A549 treated with AZD9567 at 1 μM for 4 hours (cell line): ENCODE measurements around the gene KRI1. TPM values are rescaled to one million over a fixed set of nuclear protein-coding genes. Genes with fewer than 3 reads are reported as not detected.

Experiments
- total RNA-seq: library from RNA; stranded (reverse); fragments of 200-300 nt; extraction: Qiagen RNA extraction; gene quantifications from 5 replicates; pipeline ENCODE4 v1.2.3, GENCODE V29; 2022; ENCODE audit not compliant: insufficient read depth

Gene KRI1
- 17.0 to 19.5 TPM (median 17.9 TPM) in 5 replicates for total RNA-seq

DNA sequence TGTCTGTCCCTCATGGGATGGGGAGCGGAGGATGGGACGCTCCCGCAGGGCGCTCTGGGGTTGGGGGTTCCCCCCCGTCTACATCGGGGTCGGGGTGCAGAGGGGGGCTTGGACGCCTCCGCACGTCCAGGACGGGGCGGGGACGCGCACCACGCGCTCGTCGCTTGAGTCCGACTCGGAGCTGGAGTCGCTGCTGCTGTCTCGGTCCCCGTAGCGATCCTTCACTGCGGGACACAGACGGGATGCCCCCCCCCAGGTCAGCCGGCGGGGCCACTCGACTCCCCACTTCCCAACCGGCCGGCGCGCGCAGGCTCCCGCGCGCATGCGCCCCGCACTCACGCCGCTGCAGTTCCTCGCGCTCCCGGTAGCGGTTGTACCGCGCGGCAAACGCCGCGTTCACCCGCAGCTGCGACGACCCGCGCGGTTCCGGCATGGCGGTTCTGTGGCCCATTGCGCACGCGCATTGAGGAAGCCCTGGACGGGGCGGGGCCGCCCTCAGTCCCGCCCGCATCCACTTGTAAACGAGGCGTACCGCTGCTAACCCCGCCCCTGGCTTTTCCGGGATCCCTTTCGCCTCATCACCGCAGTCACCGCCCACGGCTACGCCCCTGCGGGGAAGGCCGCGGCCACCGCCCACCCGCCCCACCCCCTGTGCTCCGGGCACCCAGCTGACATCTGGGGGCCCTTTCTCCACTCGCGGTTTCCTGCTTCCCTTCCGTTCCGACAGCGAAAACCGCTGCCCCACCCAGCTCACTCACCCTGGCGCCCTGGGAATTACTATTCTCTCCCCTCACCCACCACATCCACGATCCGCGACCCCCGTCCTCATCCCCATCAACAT is at the start of gene KRI1:
KRI1 (minus strand) TSS at position 444 of the 841 bp plus-strand sequence; CDS start at position 433, 11 bp downstream.

DNA sequence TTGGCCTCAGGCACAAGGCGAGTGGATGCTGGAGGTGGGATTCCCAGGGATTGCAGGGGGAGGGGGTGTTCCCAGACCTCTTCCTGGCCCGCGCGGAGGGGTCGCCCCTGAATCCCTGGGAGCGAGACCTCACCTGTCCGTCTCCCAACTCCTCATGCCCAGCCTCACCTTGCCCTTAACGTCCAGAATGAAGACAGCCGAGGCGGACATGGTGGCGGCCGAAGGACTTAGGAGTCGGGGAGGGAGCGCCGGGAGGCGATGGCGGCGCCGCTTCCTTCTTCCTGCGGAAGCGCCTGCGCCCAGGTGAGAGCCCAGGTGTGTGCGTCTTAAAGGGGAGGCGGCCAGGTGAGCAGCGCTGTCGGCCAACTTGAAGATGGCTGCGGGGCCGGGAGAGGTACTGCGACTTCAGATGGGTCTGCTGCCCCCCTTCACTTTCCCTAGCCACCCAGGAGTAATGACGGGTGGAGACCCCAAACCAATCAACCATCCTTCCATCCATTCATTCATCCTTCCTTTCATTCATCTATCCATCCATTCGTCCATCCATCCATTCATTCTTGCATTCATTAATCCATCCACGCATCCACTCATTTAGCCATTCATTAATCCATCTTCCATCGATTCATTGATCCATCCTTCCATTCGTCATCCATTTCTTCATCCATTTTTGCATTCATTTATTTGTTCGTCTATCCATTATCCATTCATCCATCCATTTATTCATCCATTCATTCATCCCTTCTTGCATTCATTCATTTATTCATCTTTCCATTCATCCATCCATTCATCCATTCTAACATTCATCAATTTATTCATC is 21.4 kb upstream of the KRI1 start, which contains the start of gene AP1M2:
AP1M2 (minus strand) TSS at position 291 of the 817 bp plus-strand sequence; CDS start at position 210, 81 bp downstream.

DNA sequence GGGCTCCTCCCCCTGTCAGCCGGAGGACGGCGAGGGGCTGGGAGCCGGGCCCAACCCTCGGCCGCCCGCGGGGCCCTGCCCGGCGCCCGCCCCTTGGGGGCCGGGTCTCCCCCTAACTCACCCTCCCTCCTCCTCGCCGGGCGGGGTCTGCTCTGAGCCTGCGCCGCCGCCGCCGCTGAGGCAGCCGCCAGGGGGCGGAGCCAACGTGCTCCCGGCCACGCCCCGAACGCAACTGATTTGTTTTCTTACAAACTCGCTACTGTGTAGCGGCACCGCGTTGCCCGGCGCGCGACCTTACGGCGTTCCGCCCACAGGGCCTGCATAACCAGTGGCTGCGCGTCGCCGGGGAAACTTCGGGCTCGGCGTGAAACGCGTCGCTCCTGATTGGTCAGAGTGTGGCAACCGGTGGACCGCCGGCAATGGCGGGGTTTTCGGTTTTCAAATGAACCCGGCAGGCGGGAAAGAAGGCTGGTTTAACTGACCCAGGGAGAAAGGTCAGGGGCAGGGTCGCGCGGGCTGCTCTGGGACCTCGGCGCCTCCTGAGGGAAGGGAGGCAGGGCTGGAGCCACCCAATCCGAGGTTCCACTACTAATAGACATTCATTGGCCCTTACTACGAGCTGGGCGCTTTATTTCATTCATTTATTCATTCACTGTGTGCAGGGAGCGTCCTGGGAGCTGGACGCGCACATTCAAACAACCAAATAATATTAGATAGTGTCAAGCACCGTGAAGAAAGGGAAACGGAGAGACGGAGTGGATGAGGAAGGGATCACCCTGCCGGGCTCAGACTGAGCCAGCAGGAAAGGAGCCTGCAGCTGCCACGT is 3.2 kb upstream of the KRI1 start, which contains the start of gene CDKN2D:
CDKN2D (minus strand) TSS at position 154 of the 826 bp plus-strand sequence. CDS start 326 bp downstream, outside the sequence.

DNA sequence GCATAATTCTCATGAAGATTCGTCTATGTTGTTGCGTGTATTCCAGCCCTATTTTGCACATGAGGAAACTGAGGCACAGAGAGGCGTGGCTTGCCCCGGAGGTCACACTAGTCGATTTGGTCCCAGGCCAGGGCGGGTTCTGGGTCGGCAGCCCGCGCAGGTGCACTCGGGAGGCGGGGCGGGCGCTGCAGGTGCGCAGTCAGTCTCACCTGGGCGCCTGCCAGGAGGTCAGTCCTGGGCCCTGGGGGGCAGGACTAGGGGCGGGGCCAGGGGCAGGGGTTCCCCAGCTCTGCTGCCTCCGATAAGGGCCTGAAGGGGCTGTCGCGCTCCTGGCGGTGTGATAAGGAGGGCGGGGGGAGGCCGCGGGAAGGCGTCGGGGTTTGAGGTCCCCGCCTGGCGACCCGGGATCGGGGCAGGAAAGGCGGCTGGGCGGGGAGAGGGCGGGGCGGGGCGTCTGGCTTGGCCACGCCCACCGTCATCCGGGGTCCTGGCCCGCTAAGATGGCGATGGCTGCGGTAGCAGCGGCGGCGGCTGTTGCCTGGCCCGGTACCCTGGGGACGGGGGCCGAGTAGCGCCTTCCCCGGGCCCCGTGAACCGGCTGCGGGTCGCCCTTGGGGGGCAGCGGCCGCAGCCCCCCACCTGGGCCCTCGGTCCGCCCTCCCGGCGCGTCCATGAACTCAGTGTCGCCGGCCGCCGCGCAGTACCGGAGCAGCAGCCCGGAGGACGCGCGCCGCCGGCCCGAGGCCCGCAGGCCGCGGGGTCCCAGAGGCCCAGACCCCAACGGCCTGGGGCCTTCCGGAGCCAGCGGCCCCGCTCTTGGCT is 22.2 kb downstream of the KRI1 start, which contains the start of gene ATG4D:
ATG4D (plus strand) TSS at position 485 of the 822 bp plus-strand sequence; CDS start at position 672, 187 bp downstream.

DNA sequence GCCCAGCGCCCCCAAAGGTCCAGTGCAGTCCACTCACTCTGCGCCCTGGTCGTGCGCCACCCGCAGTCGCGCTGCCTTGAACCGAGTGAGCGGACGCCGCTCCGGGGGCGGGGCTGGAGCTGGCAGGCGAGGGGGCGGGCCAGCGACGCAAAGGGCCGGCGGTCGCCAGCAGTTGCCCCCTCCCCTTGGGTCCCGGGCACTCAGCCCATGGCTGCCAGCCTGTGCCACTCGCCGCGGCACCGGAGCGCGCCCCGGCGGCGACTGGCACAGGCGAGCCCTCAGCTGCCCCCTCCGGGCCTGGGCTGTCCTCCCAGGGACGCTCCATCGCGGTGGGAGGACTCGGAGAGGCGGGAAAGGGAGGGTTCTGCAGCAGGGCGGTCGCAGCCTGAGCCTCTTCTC is 48.5 kb downstream of the KRI1 start, which contains the start of gene S1PR5:
S1PR5 (minus strand) TSS at position 87 of the 399 bp plus-strand sequence. CDS start 2,436 bp downstream, outside the sequence.

Other genes starting within 250 kb of the KRI1 start
- 19.6 to 34.8 TPM (median 31.5 TPM) in 5 replicates for gene FDX2, start 250.0 kb downstream of the KRI1 start, total RNA-seq
- 20.7 to 30.9 TPM (median 30.4 TPM) in 5 replicates for gene RAVER1, start 232.5 kb downstream of the KRI1 start, total RNA-seq
- 7.2 to 9.2 TPM (median 9.2 TPM) in 5 replicates for gene ICAM3, start 226.4 kb downstream of the KRI1 start, total RNA-seq
- 27.8 to 50.4 TPM (median 45.6 TPM) in 5 replicates for gene TYK2, start 185.4 kb downstream of the KRI1 start, total RNA-seq
- gene CDC37, start 162.5 kb downstream of the KRI1 start, total RNA-seq = 140 to 202 TPM (median 189 TPM) in 5 replicates
- gene PDE4A, start 145.5 kb downstream of the KRI1 start, total RNA-seq = 2.5 to 4.2 TPM (median 3.8 TPM) in 5 replicates
- 48.2 to 57.6 TPM (median 51.6 TPM) in 5 replicates for gene KEAP1, start 62.7 kb downstream of the KRI1 start, total RNA-seq
- 1.5 to 2.4 TPM (median 1.9 TPM) in 5 replicates for gene S1PR5, start 48.6 kb downstream of the KRI1 start, total RNA-seq
- gene ATG4D, start 22.1 kb downstream of the KRI1 start, total RNA-seq = 21.6 to 27.9 TPM (median 22.2 TPM) in 5 replicates
- gene CDKN2D, start 3.0 kb upstream of the KRI1 start, total RNA-seq = 2.0 to 8.7 TPM (median 7.2 TPM) in 5 replicates
- gene AP1M2, start 21.3 kb upstream of the KRI1 start, total RNA-seq = 12.1 to 49.7 TPM (median 42.2 TPM) in 5 replicates
- 5.9 to 23.2 TPM (median 7.5 TPM) in 5 replicates for gene SLC44A2, start 59.5 kb upstream of the KRI1 start, total RNA-seq
- 133 to 177 TPM (median 167 TPM) in 5 replicates for gene ILF3, start 88.3 kb upstream of the KRI1 start, total RNA-seq
- gene QTRT1, start 135.4 kb upstream of the KRI1 start, total RNA-seq = 34.5 to 41.7 TPM (median 37.3 TPM) in 5 replicates
- 47.4 to 60.0 TPM (median 56.2 TPM) in 5 replicates for gene DNM2, start 152.1 kb upstream of the KRI1 start, total RNA-seq